ENCODE data around the gene PSTPIP1. TPM values are rescaled to one million over a fixed set of nuclear protein-coding genes. Genes with fewer than 3 reads are reported as not detected.
"Not testable (repeated sequence)": the region's sequence is repeated elsewhere in the genome, so short reads cannot be mapped to it uniquely, and the experiment has no call there.

The PSTPIP1 gene
- total and polyA plus RNA-seq, 2 of the 4 experiments (the other 2 are of a cell fraction), result 0.36 to 1.1 TPM

DNA sequence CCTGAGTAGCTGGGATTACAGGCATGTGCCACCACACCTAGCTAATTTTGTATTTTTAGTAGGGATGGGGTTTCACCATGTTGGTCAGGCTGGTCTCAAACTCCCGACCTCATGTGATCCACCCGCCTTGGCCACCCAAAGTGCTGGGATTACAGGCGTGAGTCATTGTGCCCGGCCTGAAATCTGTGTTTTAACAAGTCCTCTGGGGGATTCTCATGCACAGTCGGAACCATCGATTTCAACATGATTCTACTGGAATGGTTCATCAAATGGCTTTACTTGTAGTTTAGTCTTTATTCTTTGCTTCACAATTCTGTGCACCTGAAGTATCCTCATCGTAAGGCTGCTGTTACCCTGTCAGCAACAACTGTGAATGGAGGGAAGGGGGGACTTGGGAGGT, 28.9 kb upstream of the PSTPIP1 start:
- H3K4me3 ChIP-seq (ENCODE audit: insufficient read depth, low read depth, low read length); H4K91ac ChIP-seq (ENCODE audit: insufficient read depth, low read depth, low read length); H2AK5ac ChIP-seq (ENCODE audit: low read depth, low read length); H3K4me2 ChIP-seq (ENCODE audit: low read depth, low read length); H2BK15ac ChIP-seq (ENCODE audit: low read depth, low read length); in situ Hi-C loops (cut with MboI; ENCODE audit: low sequenced_read_pairs); H4K8ac ChIP-seq (ENCODE audit: low read depth in 2 of 2, low read length in 2 of 2); H3K9ac ChIP-seq (ENCODE audit: low read depth, low read length); H3K4ac ChIP-seq (ENCODE audit: low read depth, low read length); CTCF ChIA-PET; H3K4me1 ChIP-seq (ENCODE audit: control insufficient read depth, insufficient read depth, low read length); H3K23ac ChIP-seq (ENCODE audit: low read depth, low read length); ATAC-seq (ENCODE audit: low read depth); H2AK9ac ChIP-seq (replicated peaks; ENCODE audit: low read depth, low read length, poor library complexity); H2BK120ac ChIP-seq (ENCODE audit: low read depth, low read length); H3K36me3 ChIP-seq (ENCODE audit: control insufficient read depth, insufficient read depth, low read length); H2BK5ac ChIP-seq (ENCODE audit: low read depth, low read length, poor library complexity, severe bottlenecking); H3K14ac ChIP-seq (replicated peaks; ENCODE audit: low read depth, low read length); POLR2A ChIA-PET (ENCODE audit: unreplicated experiment); H4K5ac ChIP-seq (ENCODE audit: low read depth, low read length); intact Hi-C loops (cut with micrococcal nuclease); H2AFZ ChIP-seq (replicated peaks; ENCODE audit: low read length, poor library complexity); dilution Hi-C loops (cut with HindIII; ENCODE audit: low sequenced_read_pairs, unreplicated experiment); BruUV-seq (replicated peaks); H3K56ac ChIP-seq (ENCODE audit: extremely low read depth, insufficient read depth, low read length); H3K9me1 ChIP-seq (ENCODE audit: insufficient read depth, low read length); H2BK20ac ChIP-seq (ENCODE audit: low read depth, low read length); H4K20me1 ChIP-seq (ENCODE audit: insufficient read depth, low read length); H3K79me1 ChIP-seq (ENCODE audit: low read depth in 1 of 2, low read length in 2 of 2); H3K9me3 ChIP-seq (ENCODE audit: control insufficient read depth, insufficient read depth, low read length); H3K18ac ChIP-seq (ENCODE audit: low read depth, low read length); H3K27ac ChIP-seq (ENCODE audit: insufficient read depth, low read length); DNase-seq: not testable (repeated sequence)
- peaks cover 41% of the 10 kb centered on the region for H3K27me3 ChIP-seq (ENCODE audit: control insufficient read depth, insufficient read depth, low read length)
- 85% methylated on average over 6 of the region's 7 CpGs; no CpG with 5 or more reads in 1 of the 2 experiments for WGBS, 2 experiments (ENCODE audit: extremely low coverage in 2 of 2, insufficient read length in 1 of 2)
